ENCODE data around the gene GPR156. TPM values are rescaled to one million over a fixed set of nuclear protein-coding genes. Genes with fewer than 3 reads are reported as not detected.

Gene GPR156
- total RNA-seq, 2 experiments from 2014 or later: not detected

- no peak for ATAC-seq (ENCODE audit: low read depth)
- H3K4me1 Mint-ChIP-seq: no peaks in the 10 kb centered on the region
- DNase-seq: no peak
- H3K4me3 Mint-ChIP-seq: no peak overlapping the region
- H3K9me3 Mint-ChIP-seq: no peaks in the 10 kb centered on the region
- H3K36me3 Mint-ChIP-seq: no peaks in the 10 kb centered on the region
- POLR2A ChIA-PET: no interaction called here
- no peaks in the 10 kb centered on the region for H3K27me3 Mint-ChIP-seq
- no peak overlapping the region for H3K27ac Mint-ChIP-seq
Observed at GRCh38 chr3:120200493-120201235, 84.4 kb downstream of the GPR156 start.

DNA sequence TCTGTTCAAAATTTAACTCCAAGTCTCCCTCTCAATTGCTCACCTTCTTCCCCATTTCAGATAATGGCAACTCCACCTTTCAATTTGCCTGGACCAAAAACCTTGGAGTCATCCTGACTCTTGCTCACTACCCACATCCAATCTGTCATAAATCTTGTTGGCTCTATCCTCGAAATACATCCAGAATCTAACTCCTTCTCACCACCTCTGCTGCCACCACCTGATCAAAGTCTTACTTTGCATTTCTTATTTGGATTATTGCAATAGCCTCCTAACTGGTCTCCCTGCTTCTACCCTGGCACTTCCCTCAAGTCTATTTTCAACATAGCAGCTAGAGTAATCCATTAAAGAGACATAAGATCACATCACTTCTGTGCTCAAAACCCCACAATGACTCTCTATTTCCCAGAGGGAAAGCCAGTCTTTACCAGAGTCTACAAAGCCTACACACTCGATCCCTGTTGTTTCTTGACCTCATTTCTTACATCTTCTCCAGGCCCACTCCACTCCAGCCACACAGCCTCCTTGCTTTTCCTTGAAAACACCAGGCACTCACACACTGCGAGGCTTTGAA, 86.6 kb downstream of the GPR156 start:
- no peaks in the 10 kb centered on the region for H3K4me1 Mint-ChIP-seq
- POLR2A ChIA-PET: no interaction called here
- H3K4me3 Mint-ChIP-seq: no peak overlapping the region
- H3K36me3 Mint-ChIP-seq: no peaks in the 10 kb centered on the region
- ATAC-seq (ENCODE audit: low read depth): no peak
- no peaks in the 10 kb centered on the region for H3K27me3 Mint-ChIP-seq
- H3K9me3 Mint-ChIP-seq: no peaks in the 10 kb centered on the region
- H3K27ac Mint-ChIP-seq: no peak overlapping the region
- no peak for DNase-seq

DNA sequence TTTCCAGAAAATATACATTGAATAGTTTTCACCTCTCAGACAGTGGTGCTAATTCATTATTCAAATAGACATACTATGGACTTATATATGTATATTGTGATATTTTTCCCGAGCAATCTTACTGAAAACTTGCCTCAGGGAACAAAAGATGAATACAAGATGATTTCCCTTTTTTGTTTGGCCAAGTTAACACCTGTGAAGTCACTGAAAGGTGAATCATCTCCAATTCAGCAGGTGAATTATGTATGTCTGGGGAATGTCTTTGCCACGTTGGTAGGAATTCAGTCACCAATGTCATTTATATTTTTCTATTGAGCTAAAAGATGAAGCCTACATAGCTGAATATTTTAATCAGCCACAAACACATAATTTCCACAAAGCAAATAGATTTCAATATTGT, 88.2 kb downstream of the GPR156 start:
- H3K27ac Mint-ChIP-seq: no peak overlapping the region
- no peaks in the 10 kb centered on the region for H3K36me3 Mint-ChIP-seq
- H3K4me3 Mint-ChIP-seq: no peak overlapping the region
- no peaks in the 10 kb centered on the region for H3K9me3 Mint-ChIP-seq
- DNase-seq: no peak
- H3K27me3 Mint-ChIP-seq: no peaks in the 10 kb centered on the region
- no peak for ATAC-seq (ENCODE audit: low read depth)
- POLR2A ChIA-PET: no interaction called here
- H3K4me1 Mint-ChIP-seq: no peaks in the 10 kb centered on the region

- Mint-ChIP-seq H3K27me3 (no peaks in the 10 kb centered on the region), H3K36me3 (no peaks in the 10 kb centered on the region), H3K4me3 (no peak overlapping the region), H3K9me3 (no peaks in the 10 kb centered on the region), H3K27ac (no peak overlapping the region), H3K4me1 (no peaks in the 10 kb centered on the region)
- ATAC-seq (ENCODE audit: low read depth) (no peak), DNase-seq (no peak)
- POLR2A ChIA-PET: no interaction called here
Observed at GRCh38 chr3:120196333-120196732, 88.7 kb downstream of the GPR156 start.

DNA sequence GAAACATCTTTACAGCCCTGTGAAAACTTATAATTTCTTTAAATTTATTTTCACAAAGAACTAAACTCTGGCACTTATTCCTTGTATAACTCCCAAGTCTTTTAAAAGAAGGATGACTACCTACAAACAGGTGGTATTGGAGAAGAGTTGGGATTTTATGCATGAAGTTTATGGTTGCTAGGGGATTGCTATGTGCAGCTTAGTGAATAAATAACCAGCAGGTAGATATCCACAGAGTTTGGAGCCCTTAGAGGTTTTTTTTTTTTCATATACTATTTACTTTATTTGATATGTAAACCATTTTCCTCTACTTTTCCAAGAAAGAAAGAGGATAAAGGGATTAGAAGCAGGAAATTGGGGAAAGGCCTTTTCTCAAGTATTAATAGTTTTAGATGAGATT, 91.5 kb downstream of the GPR156 start:
- Mint-ChIP-seq H3K36me3 (peaks cover 1% of the 10 kb centered on the region), H3K27me3 (peaks cover 7% of the 10 kb centered on the region), H3K4me3 (no peak overlapping the region), H3K27ac (no peak overlapping the region), H3K9me3 (no peaks in the 10 kb centered on the region), H3K4me1 (no peaks in the 10 kb centered on the region)
- POLR2A ChIA-PET: no interaction called here
- ATAC-seq (ENCODE audit: low read depth) (no peak), DNase-seq (no peak)

GRCh38 chr3:120192579-120192978, 92.4 kb downstream of the GPR156 start:
- no peak for ATAC-seq (ENCODE audit: low read depth)
- no peak for DNase-seq
- POLR2A ChIA-PET: no interaction called here
- no peaks in the 10 kb centered on the region for H3K4me1 Mint-ChIP-seq
- H3K27ac Mint-ChIP-seq: no peak overlapping the region
- peaks cover 7% of the 10 kb centered on the region for H3K27me3 Mint-ChIP-seq
- no peaks in the 10 kb centered on the region for H3K9me3 Mint-ChIP-seq
- H3K36me3 Mint-ChIP-seq: peaks cover 1% of the 10 kb centered on the region
- no peak overlapping the region for H3K4me3 Mint-ChIP-seq

DNA sequence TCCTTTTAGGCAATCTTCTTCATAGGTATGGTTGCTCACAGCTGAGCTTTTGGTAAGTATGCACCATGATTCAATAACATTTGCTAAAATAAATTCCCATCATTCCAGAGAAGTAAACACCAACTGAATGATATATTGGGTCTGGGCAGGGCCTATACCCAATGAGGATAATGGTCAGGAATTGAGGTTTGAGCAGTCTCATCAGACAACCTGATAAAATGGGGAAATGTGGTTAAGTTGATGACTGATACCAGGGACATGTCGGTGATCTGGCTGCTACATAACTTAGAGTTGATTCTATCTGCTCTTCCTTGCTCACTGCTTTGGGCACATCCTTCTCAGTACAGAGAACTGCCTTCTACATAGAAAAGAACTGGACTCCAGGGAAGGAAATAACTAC, 92.9 kb downstream of the GPR156 start:
- H3K36me3 Mint-ChIP-seq: peaks cover 1% of the 10 kb centered on the region
- no peak for ATAC-seq (ENCODE audit: low read depth)
- POLR2A ChIA-PET: no interaction called here
- H3K27ac Mint-ChIP-seq: no peak overlapping the region
- H3K9me3 Mint-ChIP-seq: no peaks in the 10 kb centered on the region
- peaks cover 7% of the 10 kb centered on the region for H3K27me3 Mint-ChIP-seq
- H3K4me1 Mint-ChIP-seq: no peaks in the 10 kb centered on the region
- no peak for DNase-seq
- H3K4me3 Mint-ChIP-seq: no peak overlapping the region

DNA sequence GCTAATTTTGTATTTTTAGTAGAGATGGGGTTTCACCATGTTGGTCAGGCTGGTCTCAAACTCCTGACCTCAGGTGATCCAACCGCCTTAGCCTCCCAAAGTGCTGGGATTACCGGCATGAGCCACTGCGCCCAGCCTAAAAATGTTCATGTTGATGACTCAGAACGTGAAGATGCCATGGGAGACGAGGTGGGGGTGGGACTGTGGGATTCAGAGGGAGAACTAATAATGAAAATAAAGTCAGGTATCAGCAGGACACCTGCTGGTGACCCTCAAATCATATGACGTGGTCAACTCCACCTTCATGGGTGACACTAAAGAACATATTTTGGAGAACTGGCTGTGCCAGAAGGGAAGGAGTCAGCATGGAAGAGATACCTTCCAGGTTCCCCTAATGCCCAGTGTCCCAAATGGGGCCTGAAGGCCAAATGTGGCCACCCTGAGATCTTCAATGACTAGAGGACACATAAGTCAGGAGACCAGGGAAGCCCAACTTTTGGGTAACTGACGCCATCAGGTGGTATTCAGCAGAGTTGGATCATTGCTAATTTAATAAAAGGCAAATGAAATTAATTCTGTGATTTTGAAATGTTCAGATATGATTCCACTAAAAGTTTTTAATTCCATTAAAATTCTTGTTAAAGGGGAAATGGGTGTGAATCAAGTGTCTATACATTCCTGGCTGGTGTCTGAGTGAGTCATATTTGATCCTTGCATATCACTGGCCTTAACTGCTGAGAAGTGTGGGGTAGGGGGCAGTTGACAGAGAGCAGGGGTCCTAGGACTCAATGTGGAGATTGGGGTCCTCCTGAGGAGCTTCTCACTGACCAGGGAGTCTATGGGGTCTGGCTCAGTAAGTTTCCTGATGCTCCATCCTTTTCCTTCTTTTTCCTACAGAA, 102.2 kb downstream of the GPR156 start:
- no peaks in the 10 kb centered on the region for H3K4me1 Mint-ChIP-seq
- H3K27me3 Mint-ChIP-seq: peaks cover 15% of the 10 kb centered on the region
- H3K9me3 Mint-ChIP-seq: no peaks in the 10 kb centered on the region
- ATAC-seq (ENCODE audit: low read depth) (no peak), DNase-seq (no peak)
- POLR2A ChIA-PET: no interaction called here
- no peak overlapping the region for H3K27ac Mint-ChIP-seq
- H3K4me3 Mint-ChIP-seq: no peak overlapping the region
- H3K36me3 Mint-ChIP-seq: no peaks in the 10 kb centered on the region

DNA sequence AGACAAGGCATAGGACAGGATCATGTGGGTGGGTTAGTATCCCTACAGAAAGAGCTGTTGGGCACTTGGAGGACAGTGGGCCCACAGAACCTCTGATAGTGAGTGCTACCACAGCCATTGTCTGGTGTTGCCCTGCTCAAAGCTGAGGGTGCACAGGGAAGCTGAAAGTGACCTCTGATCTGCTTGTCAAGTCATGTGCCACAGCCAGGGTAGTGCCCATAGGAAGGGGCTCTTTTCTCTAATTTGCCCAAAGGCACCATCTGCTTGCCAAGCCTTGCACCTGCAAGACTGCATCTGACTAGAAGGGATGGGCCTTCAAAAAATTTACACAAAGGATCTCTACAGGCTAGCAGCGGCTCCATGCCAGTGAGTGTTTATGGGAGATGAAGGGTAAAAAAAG, 103.4 kb downstream of the GPR156 start:
- H3K36me3 Mint-ChIP-seq: no peaks in the 10 kb centered on the region
- POLR2A ChIA-PET: no interaction called here
- ATAC-seq (ENCODE audit: low read depth) (no peak), DNase-seq (no peak)
- peaks cover 15% of the 10 kb centered on the region for H3K27me3 Mint-ChIP-seq
- no peaks in the 10 kb centered on the region for H3K4me1 Mint-ChIP-seq
- no peak overlapping the region for H3K27ac Mint-ChIP-seq
- no peaks in the 10 kb centered on the region for H3K9me3 Mint-ChIP-seq
- no peak overlapping the region for H3K4me3 Mint-ChIP-seq

GRCh38 chr3:120180731-120181412, 104.2 kb downstream of the GPR156 start:
- Mint-ChIP-seq H3K9me3 (no peaks in the 10 kb centered on the region), H3K4me1 (no peaks in the 10 kb centered on the region), H3K4me3 (no peak overlapping the region), H3K36me3 (no peaks in the 10 kb centered on the region), H3K27me3 (peaks cover 15% of the 10 kb centered on the region), H3K27ac (no peak overlapping the region)
- POLR2A ChIA-PET: no interaction called here
- ATAC-seq (ENCODE audit: low read depth) (no peak), DNase-seq (no peak)

DNA sequence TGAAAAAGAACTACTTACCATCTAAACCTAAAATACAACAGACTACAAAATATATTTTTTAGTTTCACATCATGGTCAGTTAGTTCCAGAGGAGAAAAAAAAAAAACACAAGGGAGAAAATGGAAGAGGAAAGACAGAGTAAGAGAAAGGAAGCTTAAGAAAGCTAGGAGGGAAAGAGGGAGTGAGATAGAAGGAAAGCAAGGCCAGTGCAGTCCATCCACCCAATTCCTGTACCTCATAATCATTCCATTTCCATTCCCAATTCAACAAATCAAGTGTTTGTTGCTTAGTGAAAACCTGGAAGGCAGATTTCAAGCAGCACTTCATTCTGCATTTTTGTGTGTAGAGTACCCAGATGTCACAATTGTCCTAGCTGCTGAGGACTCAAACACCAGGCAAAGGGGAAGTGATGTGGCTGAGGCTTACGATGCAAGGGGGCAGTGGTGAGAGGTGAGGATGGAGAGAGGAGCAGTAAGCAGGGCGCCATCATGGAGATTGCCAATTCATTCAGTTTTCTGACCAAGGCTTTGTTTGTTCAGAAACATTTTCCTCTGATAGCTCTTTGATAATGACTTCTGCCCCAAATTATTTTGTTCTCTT, 107.2 kb downstream of the GPR156 start:
- no peaks in the 10 kb centered on the region for H3K9me3 Mint-ChIP-seq
- H3K4me1 Mint-ChIP-seq: no peaks in the 10 kb centered on the region
- peaks cover 19% of the 10 kb centered on the region for H3K27me3 Mint-ChIP-seq
- H3K27ac Mint-ChIP-seq: no peak overlapping the region
- H3K36me3 Mint-ChIP-seq: no peaks in the 10 kb centered on the region
- POLR2A ChIA-PET: no interaction called here
- no peak for ATAC-seq (ENCODE audit: low read depth)
- no peak for DNase-seq
- H3K4me3 Mint-ChIP-seq: no peak overlapping the region

DNA sequence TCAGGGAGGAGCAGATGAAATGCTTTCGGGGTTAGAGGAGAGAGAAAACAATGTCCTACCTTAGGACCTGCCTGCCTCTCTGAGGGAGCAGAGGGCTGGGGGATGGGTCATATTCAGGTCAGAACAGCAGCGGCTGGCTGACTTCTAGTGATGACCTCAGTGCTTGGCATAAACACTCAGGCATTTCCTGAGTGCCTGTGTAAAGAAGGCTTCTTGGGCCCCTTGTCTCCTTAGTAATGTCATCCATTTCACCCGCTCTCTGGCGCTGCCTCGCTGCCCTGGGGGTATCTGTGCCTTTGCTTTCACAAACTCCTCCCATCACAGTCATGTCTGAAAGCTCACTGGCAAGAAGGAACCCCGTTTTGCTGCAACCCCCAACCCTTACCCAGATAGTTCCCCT, 107.9 kb downstream of the GPR156 start:
- no peaks in the 10 kb centered on the region for H3K9me3 Mint-ChIP-seq
- H3K4me3 Mint-ChIP-seq: no peak overlapping the region
- DNase-seq (no peak), ATAC-seq (ENCODE audit: low read depth) (no peak)
- no peaks in the 10 kb centered on the region for H3K36me3 Mint-ChIP-seq
- H3K4me1 Mint-ChIP-seq: no peaks in the 10 kb centered on the region
- H3K27ac Mint-ChIP-seq: no peak overlapping the region
- H3K27me3 Mint-ChIP-seq: peaks cover 23% of the 10 kb centered on the region
- POLR2A ChIA-PET: no interaction called here

- Mint-ChIP-seq H3K4me1 (no peaks in the 10 kb centered on the region), H3K27ac (no peak overlapping the region), H3K9me3 (no peaks in the 10 kb centered on the region), H3K36me3 (no peaks in the 10 kb centered on the region), H3K4me3 (no peak overlapping the region), H3K27me3 (peaks cover 13% of the 10 kb centered on the region)
- DNase-seq (no peak), ATAC-seq (ENCODE audit: low read depth) (no peak)
- POLR2A ChIA-PET: no interaction called here
Observed at GRCh38 chr3:120174811-120175539, 110.0 kb downstream of the GPR156 start.
